Breast epithelium (tissue), 4 donors: Measurements from ENCODE around the gene UNC13B. TPM values are rescaled to one million over a fixed set of nuclear protein-coding genes. Genes with fewer than 3 reads are reported as not detected.

Source experiments
- DNase-seq, 2 donors: peaks; one replicate each; pipeline ENCODE4 v3.0.0-alpha.2; 2019; ENCODE audit warnings: low spot score in 2 of 2
- H3K27ac ChIP-seq, 2 donors: fragments of 200-600 bp; sonication (generic) in 1 of 2; one replicate each; pipeline ENCODE4 v1.5.1; 2016 to 2019; ENCODE audit warnings: mild to moderate bottlenecking in 1 of 2
- H3K27me3 ChIP-seq, 2 donors: fragments of 200-600 bp; sonication (generic) in 1 of 2; one replicate each; pipeline versions ENCODE4 v1.5.1 to v1.6.0; 2017 to 2019; ENCODE audit warnings: control low read depth in 1 of 2, mild to moderate bottlenecking in 1 of 2
- H3K36me3 ChIP-seq: fragments of 200-600 bp; one replicate; pipeline ENCODE4 v1.5.1; 2019
- H3K4me1 ChIP-seq, 2 donors: fragments of 200-600 bp; sonication (generic); one replicate each; pipeline ENCODE4 v1.5.1; 2016 to 2019; ENCODE audit warnings: control low read depth in 1 of 2
- H3K4me3 ChIP-seq, 3 donors: fragments of 200-600 bp; sonication (generic); 1 replicate in 2 of 3; 2 replicates in 1 of 3; pipeline ENCODE4 v1.5.1; 2016 to 2019; ENCODE audit warnings: mild to moderate bottlenecking in 3 of 3, moderate library complexity in 2 of 3
- H3K9me3 ChIP-seq, 2 donors: fragments of 200-600 bp; sonication (generic) in 1 of 2; one replicate each; pipeline ENCODE4 v1.5.1; 2016 to 2019; ENCODE audit warnings: control low read depth in 1 of 2
- CTCF ChIP-seq, 3 donors: fragments of 450-650 bp; IDR thresholded peaks; one replicate each; pipeline ENCODE4 v1.5.1; 2016 to 2017; ENCODE audit warnings: antibody characterized with exemption in 3 of 3, mild to moderate bottlenecking in 3 of 3, moderate library complexity in 3 of 3
- POLR2A ChIP-seq: fragments of 450-650 bp; IDR thresholded peaks from one replicate; pipeline ENCODE4 v1.6.1; 2016; ENCODE audit warnings: antibody characterized with exemption, mild to moderate bottlenecking, moderate library complexity
- POLR2AphosphoS5 ChIP-seq, 3 donors: sonication (generic); formaldehyde crosslinking; IDR thresholded peaks; one replicate each; pipeline ENCODE4 v1.6.1; 2017; ENCODE audit warnings: antibody characterized with exemption in 3 of 3
- intact Hi-C: fragments of 100-400 bp; cut with DNase I; formaldehyde crosslinking; loops from one replicate; pipeline ENCODE4 v1.15.1; 2023; ENCODE audit warnings: low total_unique reads
- total RNA-seq, 3 donors: library from RNA; depleted of rRNA; stranded (reverse); fragments of >200 nt; gene quantifications; one replicate each; pipeline ENCODE4 v1.1.0, GENCODE V29; 2016

Gene UNC13B
- total RNA-seq, 3 donors from 2014 or later, result 19.3 to 36.6 (median 27.2) TPM

- H3K36me3 ChIP-seq, result no peaks in the 10 kb centered on the region
- intact Hi-C loops, result no loop called here
- DNase-seq, result no peak
- TF ChIP-seq POLR2A, result no peak
- no peak for TF ChIP-seq POLR2AphosphoS5 (IDR thresholded peaks at IDR 0.05)
- TF ChIP-seq CTCF (IDR thresholded peaks at IDR 0.05), result no peak
- H3K27ac ChIP-seq, result no peak overlapping the region
- no peak overlapping the region for H3K4me3 ChIP-seq
- no peaks in the 10 kb centered on the region for H3K4me1 ChIP-seq
- no peaks in the 10 kb centered on the region for H3K27me3 ChIP-seq
- H3K9me3 ChIP-seq, result no peaks in the 10 kb centered on the region
Observed at GRCh38 chr9:35414889-35415288, 253.1 kb downstream of the UNC13B start.

- H3K36me3 ChIP-seq, result no peaks in the 10 kb centered on the region
- TF ChIP-seq POLR2AphosphoS5 (IDR thresholded peaks at IDR 0.05), result no peak
- intact Hi-C loops, result no loop called here
- H3K4me1 ChIP-seq, result no peaks in the 10 kb centered on the region
- no peaks in the 10 kb centered on the region for H3K27me3 ChIP-seq
- H3K9me3 ChIP-seq, result no peaks in the 10 kb centered on the region
- no peak overlapping the region for H3K4me3 ChIP-seq
- DNase-seq, result no peak
- no peak overlapping the region for H3K27ac ChIP-seq
Observed at GRCh38 chr9:35415402-35416097, 253.7 kb downstream of the UNC13B start.

GRCh38 chr9:35416098-35416427 is 254.3 kb downstream of the UNC13B start:
- Histone ChIP-seq H3K27me3 (no peaks in the 10 kb centered on the region), H3K9me3 (no peaks in the 10 kb centered on the region), H3K36me3 (no peaks in the 10 kb centered on the region), H3K4me1 (no peaks in the 10 kb centered on the region), H3K4me3 (no peak overlapping the region), H3K27ac (no peak overlapping the region)
- TF ChIP-seq POLR2AphosphoS5 (IDR thresholded peaks at IDR 0.05) (no peak), POLR2A (no peak), CTCF (IDR thresholded peaks at IDR 0.05) (no peak)
- no peak for DNase-seq
- intact Hi-C loops, result no loop called here

- no peak overlapping the region for H3K27ac ChIP-seq
- H3K36me3 ChIP-seq, result no peaks in the 10 kb centered on the region
- no peaks in the 10 kb centered on the region for H3K27me3 ChIP-seq
- H3K4me1 ChIP-seq, result no peaks in the 10 kb centered on the region
- no peak overlapping the region for H3K4me3 ChIP-seq
- no peaks in the 10 kb centered on the region for H3K9me3 ChIP-seq
- TF ChIP-seq POLR2A (no peak), POLR2AphosphoS5 (IDR thresholded peaks at IDR 0.05) (no peak), CTCF (IDR thresholded peaks at IDR 0.05) (no peak)
- intact Hi-C loops, result no loop called here
- DNase-seq, result no peak
Observed at GRCh38 chr9:35422346-35422745, 260.5 kb downstream of the UNC13B start.

- intact Hi-C loops, result no loop called here
- Histone ChIP-seq H3K4me3 (no peak overlapping the region), H3K27me3 (no peaks in the 10 kb centered on the region), H3K9me3 (no peaks in the 10 kb centered on the region), H3K27ac (no peak overlapping the region), H3K4me1 (no peaks in the 10 kb centered on the region), H3K36me3 (no peaks in the 10 kb centered on the region)
- DNase-seq, result no peak
- no peak for TF ChIP-seq POLR2AphosphoS5 (IDR thresholded peaks at IDR 0.05)
- TF ChIP-seq CTCF (IDR thresholded peaks at IDR 0.05), result no peak
- no peak for TF ChIP-seq POLR2A
Observed at GRCh38 chr9:35422753-35423152, 260.9 kb downstream of the UNC13B start.

GRCh38 chr9:35423499-35423898 is 261.7 kb downstream of the UNC13B start:
- H3K9me3 ChIP-seq, result no peaks in the 10 kb centered on the region
- intact Hi-C loops, result no loop called here
- no peak overlapping the region for H3K4me3 ChIP-seq

More at GRCh38 chr9:35423499-35423898, 261.7 kb downstream of the UNC13B start:
- no peaks in the 10 kb centered on the region for H3K4me1 ChIP-seq
- H3K36me3 ChIP-seq, result no peaks in the 10 kb centered on the region
- no peaks in the 10 kb centered on the region for H3K27me3 ChIP-seq
- TF ChIP-seq POLR2AphosphoS5 (IDR thresholded peaks at IDR 0.05), result no peak
- TF ChIP-seq POLR2A, result no peak
- no peak for TF ChIP-seq CTCF (IDR thresholded peaks at IDR 0.05)
- no peak overlapping the region for H3K27ac ChIP-seq
- no peak for DNase-seq
